Liver (tissue), 9 donors: ENCODE results near the gene TAOK2. TPM values are rescaled to one million over a fixed set of nuclear protein-coding genes. Genes with fewer than 3 reads are reported as not detected.

Source experiments
- DNase-seq: peaks from one replicate; pipeline ENCODE4 v3.0.0-alpha.2; 2017; ENCODE audit warnings: low spot score
- H3K27ac ChIP-seq, 2 donors: one replicate each; pipeline ENCODE4 v1.7.0; 2013; ENCODE audit warnings: inconsistent platforms in 2 of 2, low read length in 2 of 2, control low read depth in 1 of 2, low read depth in 1 of 2, mild to moderate bottlenecking in 1 of 2
- H3K27me3 ChIP-seq, 4 donors: one replicate each; pipeline versions ENCODE4 v1.6.1 to v1.7.0; 2013; ENCODE audit warnings: low read length in 3 of 4, inconsistent platforms in 1 of 4, mild to moderate bottlenecking in 1 of 4, moderate library complexity in 1 of 4; ENCODE audit not compliant: control insufficient read depth in 4 of 4, insufficient read depth in 4 of 4
- H3K36me3 ChIP-seq, 4 donors: one replicate each; pipeline versions ENCODE4 v1.6.1 to v1.7.0; 2013; ENCODE audit warnings: low read length in 3 of 4, mild to moderate bottlenecking in 3 of 4, low read depth in 1 of 4, moderate library complexity in 1 of 4; ENCODE audit not compliant: control insufficient read depth in 4 of 4, insufficient read depth in 3 of 4
- H3K4me1 ChIP-seq, 4 donors: one replicate each; pipeline versions ENCODE4 v1.6.1 to v1.7.0; 2013; ENCODE audit warnings: low read length in 3 of 4, mild to moderate bottlenecking in 3 of 4, moderate library complexity in 1 of 4; ENCODE audit not compliant: control insufficient read depth in 4 of 4, insufficient read depth in 4 of 4
- H3K4me3 ChIP-seq, 3 donors: one replicate each; pipeline versions ENCODE4 v1.6.1 to v1.7.0; 2013; ENCODE audit warnings: low read length in 3 of 3, control low read depth in 1 of 3, low read depth in 1 of 3, mild to moderate bottlenecking in 1 of 3
- H3K9ac ChIP-seq, 2 donors: one replicate each; pipeline ENCODE4 v1.7.0; 2013; ENCODE audit warnings: low read length in 2 of 2, mild to moderate bottlenecking in 2 of 2, moderate library complexity in 2 of 2, control low read depth in 1 of 2, low read depth in 1 of 2
- H3K9me3 ChIP-seq, 4 donors: one replicate each; pipeline versions ENCODE4 v1.6.1 to v1.7.0; 2013; ENCODE audit warnings: low read length in 3 of 4; ENCODE audit not compliant: control insufficient read depth in 4 of 4
- FOXA1 ChIP-seq: IDR thresholded peaks from 2 replicates; pipeline ENCODE4 v1.6.1; 2016; ENCODE audit warnings: antibody characterized with exemption
- HNF4A ChIP-seq, 2 donors: conservative IDR thresholded peaks; 2 replicates each; pipeline ENCODE4 v1.6.1; 2016; ENCODE audit warnings: antibody characterized with exemption in 2 of 2, mild to moderate bottlenecking in 2 of 2
- MAX ChIP-seq: IDR thresholded peaks from 2 replicates; pipeline ENCODE4 v1.6.1; 2016; ENCODE audit warnings: antibody characterized with exemption
- NR2F2 ChIP-seq: IDR thresholded peaks from 2 replicates; pipeline ENCODE4 v1.6.1; 2016; ENCODE audit warnings: antibody characterized with exemption
- REST ChIP-seq: IDR thresholded peaks from 2 replicates; pipeline ENCODE4 v1.6.1; 2016; ENCODE audit warnings: antibody characterized with exemption, mild to moderate bottlenecking
- SP1 ChIP-seq: IDR thresholded peaks from 2 replicates; pipeline ENCODE4 v1.6.1; 2018; ENCODE audit warnings: antibody characterized with exemption, mild to moderate bottlenecking
- WGBS: extraction: QIAGEN DNeasy Blood & Tissue Kit; methylation state at CpG from one replicate; pipeline ENCODE4 v1.1.7; 2013; 5-methylcytosine and 5-hydroxymethylcytosine counted together
- polyA plus RNA-seq, 2 donors: library from polyadenylated mRNA; stranded (reverse) in 1 of 2; unstranded in 1 of 2; fragments of 200-250 nt in 1 of 2; fragments of >200 nt in 1 of 2; fragmentation: Nextera tagmentation in 1 of 2; extraction: Ambion mirVana in 1 of 2; gene quantifications; one replicate each; pipeline versions ENCODE4 v1.2.1 to v1.2.3, GENCODE V29; 2013 to 2015
- total RNA-seq, 2 donors: library from RNA; depleted of rRNA; stranded (reverse); fragments of >200 nt; gene quantifications; one replicate each; pipeline ENCODE4 v1.2.3, GENCODE V29; 2014
- TF ChIP-seq, protein P1 (sequence below): IDR thresholded peaks from 2 replicates; pipeline ENCODE4 v1.6.1; 2016; ENCODE audit warnings: antibody characterized with exemption
- donor health status: healthy.
- donor health status: healthy.
- donor health status: healthy.
- donor health status: healthy.
- donor health status: healthy.

Gene TAOK2
- total and polyA plus RNA-seq, 4 donors: 2.2 to 27.9 (median 16.0) TPM

GRCh38 chr16:29986931-29987330, 13.3 kb downstream of the TAOK2 start (continued):
- TF ChIP-seq REST (no peak), MAX (no peak)

DNA sequence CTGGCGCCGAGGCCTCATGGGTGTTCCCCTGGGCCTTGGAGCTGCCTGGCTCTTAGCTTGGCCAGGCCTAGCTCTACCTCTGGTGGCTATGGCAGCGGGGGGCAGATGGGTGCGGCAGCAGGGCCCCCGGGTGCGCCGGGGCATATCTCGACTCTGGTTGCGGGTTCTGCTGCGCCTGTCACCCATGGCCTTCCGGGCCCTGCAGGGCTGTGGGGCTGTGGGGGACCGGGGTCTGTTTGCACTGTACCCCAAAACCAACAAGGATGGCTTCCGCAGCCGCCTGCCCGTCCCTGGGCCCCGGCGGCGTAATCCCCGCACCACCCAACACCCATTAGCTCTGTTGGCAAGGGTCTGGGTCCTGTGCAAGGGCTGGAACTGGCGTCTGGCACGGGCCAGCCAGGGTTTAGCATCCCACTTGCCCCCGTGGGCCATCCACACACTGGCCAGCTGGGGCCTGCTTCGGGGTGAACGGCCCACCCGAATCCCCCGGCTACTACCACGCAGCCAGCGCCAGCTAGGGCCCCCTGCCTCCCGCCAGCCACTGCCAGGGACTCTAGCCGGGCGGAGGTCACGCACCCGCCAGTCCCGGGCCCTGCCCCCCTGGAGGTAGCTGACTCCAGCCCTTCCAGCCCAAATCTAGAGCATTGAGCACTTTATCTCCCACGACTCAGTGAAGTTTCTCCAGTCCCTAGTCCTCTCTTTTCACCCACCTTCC, 13.9 kb downstream of the TAOK2 start:
- no peaks in the 10 kb centered on the region for H3K4me1 ChIP-seq
- H3K9me3 ChIP-seq: no peaks in the 10 kb centered on the region
- H3K9ac ChIP-seq: no peak overlapping the region
- no peak overlapping the region for H3K27ac ChIP-seq
- no peak for TF ChIP-seq FOXA1
- H3K36me3 ChIP-seq: peaks cover 43 to 85% (median 49%) of the 10 kb centered on the region in 4 donors
- WGBS: 87% methylated on average over 35 of the region's 35 CpGs
- H3K4me3 ChIP-seq: no peak overlapping the region
- no peaks in the 10 kb centered on the region for H3K27me3 ChIP-seq
- DNase-seq: no peak

- 86% methylated on average over 17 of the region's 17 CpGs for WGBS
- H3K9ac ChIP-seq: no peak overlapping the region
- H3K36me3 ChIP-seq: peaks cover 34 to 85% (median 46%) of the 10 kb centered on the region in 4 donors
- no peaks in the 10 kb centered on the region for H3K9me3 ChIP-seq
- H3K4me3 ChIP-seq: no peak overlapping the region
- no peak for DNase-seq
- no peaks in the 10 kb centered on the region for H3K4me1 ChIP-seq
- TF ChIP-seq HNF4A (conservative IDR thresholded peaks at IDR 0.05) (peak in 1 of 2 donors; percentile 1), SP1 (no peak)
- no peak overlapping the region for H3K27ac ChIP-seq
- H3K27me3 ChIP-seq: no peaks in the 10 kb centered on the region
These were observed 14.8 kb downstream of the TAOK2 start for GRCh38 chr16:29988346-29989075.

DNA sequence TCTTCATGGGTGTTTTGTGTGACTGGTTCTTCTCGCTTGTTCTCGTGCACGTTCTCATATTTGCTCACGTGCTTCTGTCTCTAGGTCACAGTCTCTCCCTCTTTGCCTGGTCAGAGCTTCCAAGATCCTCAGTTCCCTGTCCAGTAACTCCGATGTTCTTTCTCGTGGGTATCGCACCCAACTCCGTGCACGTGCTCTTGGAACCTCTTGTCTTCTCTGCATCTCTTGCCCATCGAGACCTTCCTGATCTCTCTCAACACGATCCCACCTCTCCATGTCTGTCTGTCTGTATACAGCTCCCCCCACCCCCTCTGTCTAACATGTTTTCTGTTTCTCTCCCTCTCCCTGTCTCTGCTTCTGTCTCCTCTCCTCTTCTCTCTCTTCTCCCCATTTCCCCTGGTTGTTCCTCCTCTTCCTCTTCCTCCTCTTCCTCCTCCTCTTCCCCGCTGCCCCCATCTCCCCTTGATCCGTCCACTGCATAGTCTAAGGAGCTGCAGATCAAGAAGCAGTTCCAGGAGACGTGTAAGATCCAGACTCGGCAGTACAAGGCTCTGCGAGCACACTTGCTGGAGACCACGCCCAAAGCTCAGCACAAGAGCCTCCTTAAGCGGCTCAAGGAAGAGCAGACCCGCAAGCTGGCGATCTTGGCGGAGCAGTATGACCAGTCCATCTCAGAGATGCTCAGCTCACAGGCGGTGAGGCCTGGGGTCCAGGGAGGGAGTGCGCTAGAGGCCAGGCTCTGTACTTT, 15.6 kb downstream of the TAOK2 start:
- Histone ChIP-seq H3K4me1 (peaks cover under 1 to 6% (median 2%) of the 10 kb centered on the region in 4 donors), H3K27me3 (no peaks in the 10 kb centered on the region), H3K9me3 (no peaks in the 10 kb centered on the region), H3K36me3 (peaks cover 28 to 82% (median 40%) of the 10 kb centered on the region in 4 donors), H3K4me3 (no peak overlapping the region), H3K9ac (no peak overlapping the region), H3K27ac (no peak overlapping the region)
- no peak for DNase-seq
- 87% methylated on average over 23 of the region's 23 CpGs for WGBS
- TF ChIP-seq SP1: no peak
- TF ChIP-seq, protein P1, sequence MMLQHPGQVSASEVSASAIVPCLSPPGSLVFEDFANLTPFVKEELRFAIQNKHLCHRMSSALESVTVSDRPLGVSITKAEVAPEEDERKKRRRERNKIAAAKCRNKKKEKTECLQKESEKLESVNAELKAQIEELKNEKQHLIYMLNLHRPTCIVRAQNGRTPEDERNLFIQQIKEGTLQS: no peak
- no peak for TF ChIP-seq NR2F2
